ENCODE data around the gene LSM4. TPM values are rescaled to one million over a fixed set of nuclear protein-coding genes. Genes with fewer than 3 reads are reported as not detected.

The LSM4 gene
- total and polyA plus RNA-seq, 2 experiments from 2014 or later, result 591 to 637 TPM

DNA sequence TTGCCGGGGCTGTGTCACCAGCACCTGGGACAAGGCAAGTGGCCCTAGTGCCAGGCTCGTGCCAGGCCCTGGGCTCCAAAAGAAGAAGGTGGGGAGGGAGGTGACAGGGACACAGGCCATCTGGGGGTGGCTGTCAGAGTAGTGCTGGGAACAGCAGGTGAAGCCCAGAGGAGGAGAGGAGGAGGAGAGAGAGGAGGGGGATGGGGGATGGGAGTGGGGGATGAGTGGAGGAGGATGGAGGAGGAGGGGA lies 18.7 kb downstream of the LSM4 start (continued):
- TF ChIP-seq EZH2phosphoT487 (IDR thresholded peaks at IDR 0.05; ENCODE audit: unreplicated experiment), result no peak
- TF ChIP-seq ZNF114 (CRISPR knock-in tag; IDR thresholded peaks at IDR 0.05), result no peak
- TF ChIP-seq JUNB (IDR thresholded peaks at IDR 0.05; ENCODE audit: unreplicated experiment), result no peak
- TF ChIP-seq, protein P1, sequence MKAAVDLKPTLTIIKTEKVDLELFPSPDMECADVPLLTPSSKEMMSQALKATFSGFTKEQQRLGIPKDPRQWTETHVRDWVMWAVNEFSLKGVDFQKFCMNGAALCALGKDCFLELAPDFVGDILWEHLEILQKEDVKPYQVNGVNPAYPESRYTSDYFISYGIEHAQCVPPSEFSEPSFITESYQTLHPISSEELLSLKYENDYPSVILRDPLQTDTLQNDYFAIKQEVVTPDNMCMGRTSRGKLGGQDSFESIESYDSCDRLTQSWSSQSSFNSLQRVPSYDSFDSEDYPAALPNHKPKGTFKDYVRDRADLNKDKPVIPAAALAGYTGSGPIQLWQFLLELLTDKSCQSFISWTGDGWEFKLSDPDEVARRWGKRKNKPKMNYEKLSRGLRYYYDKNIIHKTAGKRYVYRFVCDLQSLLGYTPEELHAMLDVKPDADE (IDR thresholded peaks at IDR 0.05), result no peak
- no peak for TF ChIP-seq EZH2 (IDR thresholded peaks at IDR 0.05; ENCODE audit: low read depth, unreplicated experiment)
- no peak for TF ChIP-seq NANOG (IDR thresholded peaks at IDR 0.05; ENCODE audit: borderline replicate concordance)
- no peak for TF ChIP-seq CREB1 (CRISPR knock-in tag; IDR thresholded peaks at IDR 0.05; ENCODE audit: low read depth)
- no peak for TF ChIP-seq STAT1 (IDR thresholded peaks at IDR 0.05; ENCODE audit: unreplicated experiment)
- TF ChIP-seq CTCF (conservative IDR thresholded peaks at IDR 0.05; ENCODE audit: low read depth in 2 of 2), result no peak

DNA sequence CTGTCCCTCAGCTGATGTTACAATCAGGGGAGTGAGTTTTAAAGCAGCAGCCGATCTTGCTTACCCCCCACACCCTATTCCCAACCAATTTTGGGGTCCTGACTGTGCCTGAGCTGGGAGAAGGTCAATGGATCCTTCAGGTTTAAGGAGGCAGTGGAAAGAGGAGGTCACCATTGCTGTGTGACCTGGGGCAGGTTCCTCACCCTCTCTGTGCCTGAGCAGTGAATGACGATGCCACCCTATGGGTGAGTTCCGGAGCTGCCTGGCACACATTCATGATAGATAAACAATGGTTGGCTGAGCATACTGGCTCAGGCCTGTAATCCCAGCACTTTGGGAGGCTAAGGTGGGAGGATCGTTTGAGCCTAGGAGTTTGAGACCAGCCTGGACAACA lies 21.2 kb downstream of the LSM4 start:
- H3K9me2 ChIP-seq (ENCODE audit: insufficient read depth), result no peaks in the 10 kb centered on the region
- no peak overlapping the region for H2AFZ ChIP-seq
- ATAC-seq, result no peak
- no peak for DNase-seq (ENCODE audit: low spot score)
- no peaks in the 10 kb centered on the region for H3K36me3 ChIP-seq (ENCODE audit: insufficient read depth)
- Mint-ChIP-seq H3K27ac (no peak overlapping the region), H3K4me1 (peaks cover 26% of the 10 kb centered on the region), H3K4me3 (no peak overlapping the region), H3K9me3 (no peaks in the 10 kb centered on the region), H3K36me3 (ENCODE audit: low read depth) (peaks cover 5% of the 10 kb centered on the region; the same call in 2 of the 3 replicates), H3K27me3 (ENCODE audit: insufficient read depth, low read depth, poor library complexity) (peaks cover 14% of the 10 kb centered on the region)
- H4K20me1 ChIP-seq (replicated peaks; ENCODE audit: insufficient read depth), result no peaks in the 10 kb centered on the region
- H3K27me3 ChIP-seq (ENCODE audit: insufficient read depth), result no peaks in the 10 kb centered on the region
- peaks cover 35% of the 10 kb centered on the region for H3F3A ChIP-seq (replicated peaks; ENCODE audit: low read depth)
- no peaks in the 10 kb centered on the region for H3K79me2 ChIP-seq (replicated peaks; ENCODE audit: insufficient read depth)
- no peak overlapping the region for H3K4me2 ChIP-seq
- H3K4me1 ChIP-seq (ENCODE audit: insufficient read depth), result peaks cover 40% of the 10 kb centered on the region
- no peak overlapping the region for H3K27ac ChIP-seq (ENCODE audit: low read depth)
- no peak overlapping the region for H3K4me3 ChIP-seq
- no peak for TF ChIP-seq CREB1 (CRISPR knock-in tag; IDR thresholded peaks at IDR 0.05; ENCODE audit: low read depth)
- TF ChIP-seq JUNB (IDR thresholded peaks at IDR 0.05; ENCODE audit: unreplicated experiment), result no peak
- TF ChIP-seq, protein P2, sequence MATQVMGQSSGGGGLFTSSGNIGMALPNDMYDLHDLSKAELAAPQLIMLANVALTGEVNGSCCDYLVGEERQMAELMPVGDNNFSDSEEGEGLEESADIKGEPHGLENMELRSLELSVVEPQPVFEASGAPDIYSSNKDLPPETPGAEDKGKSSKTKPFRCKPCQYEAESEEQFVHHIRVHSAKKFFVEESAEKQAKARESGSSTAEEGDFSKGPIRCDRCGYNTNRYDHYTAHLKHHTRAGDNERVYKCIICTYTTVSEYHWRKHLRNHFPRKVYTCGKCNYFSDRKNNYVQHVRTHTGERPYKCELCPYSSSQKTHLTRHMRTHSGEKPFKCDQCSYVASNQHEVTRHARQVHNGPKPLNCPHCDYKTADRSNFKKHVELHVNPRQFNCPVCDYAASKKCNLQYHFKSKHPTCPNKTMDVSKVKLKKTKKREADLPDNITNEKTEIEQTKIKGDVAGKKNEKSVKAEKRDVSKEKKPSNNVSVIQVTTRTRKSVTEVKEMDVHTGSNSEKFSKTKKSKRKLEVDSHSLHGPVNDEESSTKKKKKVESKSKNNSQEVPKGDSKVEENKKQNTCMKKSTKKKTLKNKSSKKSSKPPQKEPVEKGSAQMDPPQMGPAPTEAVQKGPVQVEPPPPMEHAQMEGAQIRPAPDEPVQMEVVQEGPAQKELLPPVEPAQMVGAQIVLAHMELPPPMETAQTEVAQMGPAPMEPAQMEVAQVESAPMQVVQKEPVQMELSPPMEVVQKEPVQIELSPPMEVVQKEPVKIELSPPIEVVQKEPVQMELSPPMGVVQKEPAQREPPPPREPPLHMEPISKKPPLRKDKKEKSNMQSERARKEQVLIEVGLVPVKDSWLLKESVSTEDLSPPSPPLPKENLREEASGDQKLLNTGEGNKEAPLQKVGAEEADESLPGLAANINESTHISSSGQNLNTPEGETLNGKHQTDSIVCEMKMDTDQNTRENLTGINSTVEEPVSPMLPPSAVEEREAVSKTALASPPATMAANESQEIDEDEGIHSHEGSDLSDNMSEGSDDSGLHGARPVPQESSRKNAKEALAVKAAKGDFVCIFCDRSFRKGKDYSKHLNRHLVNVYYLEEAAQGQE (IDR thresholded peaks at IDR 0.05; ENCODE audit: unreplicated experiment), result no peak
- TF ChIP-seq CTCF (conservative IDR thresholded peaks at IDR 0.05; ENCODE audit: low read depth in 2 of 2), result no peak
- no peak for TF ChIP-seq EZH2phosphoT487 (IDR thresholded peaks at IDR 0.05; ENCODE audit: unreplicated experiment)

All from GM23338 (cell line).